Measurements from ENCODE around the gene CYP3A4. TPM values are rescaled to one million over a fixed set of nuclear protein-coding genes. Genes with fewer than 3 reads are reported as not detected.

CYP3A4 gene
- total RNA-seq, 4 donors from 2014 or later: not detected

GRCh38 chr7:99828811-99829210, 44.8 kb upstream of the CYP3A4 start:
- intact Hi-C loops (cut with DNase I): no loop called here

GRCh38 chr7:99827040-99827778, 43.2 kb upstream of the CYP3A4 start:
- Histone ChIP-seq H3K27ac (no peak overlapping the region), H3K27me3 (peaks cover 0 to 6% (median 0%) of the 10 kb centered on the region in 4 donors), H3K36me3 (no peaks in the 10 kb centered on the region), H3K4me1 (peaks cover 0 to 7% (median 0%) of the 10 kb centered on the region in 3 donors), H3K4me3 (no peak overlapping the region), H3K9me3 (no peaks in the 10 kb centered on the region)
- TF ChIP-seq POLR2A (IDR thresholded peaks at IDR 0.05) (no peak), CTCF (IDR thresholded peaks at IDR 0.05) (no peak)
- WGBS, 2 donors: 80 to 85% methylated on average over 2 of the region's 2 CpGs
- DNase-seq: no peak
- intact Hi-C loops (cut with DNase I): no loop called here

More at GRCh38 chr7:99828811-99829210, 44.8 kb upstream of the CYP3A4 start:
- Histone ChIP-seq H3K27me3 (peaks cover 0 to 6% (median 0%) of the 10 kb centered on the region in 4 donors), H3K4me1 (peaks cover 0 to 7% (median 0%) of the 10 kb centered on the region in 3 donors), H3K4me3 (no peak overlapping the region), H3K36me3 (no peaks in the 10 kb centered on the region), H3K27ac (peak overlapping the region in 1 of 4 donors; percentile 17), H3K9me3 (no peaks in the 10 kb centered on the region)
- TF ChIP-seq CTCF (IDR thresholded peaks at IDR 0.05) (no peak), POLR2A (IDR thresholded peaks at IDR 0.05) (no peak)
- no peak for DNase-seq

GRCh38 chr7:99825873-99826272, 41.9 kb upstream of the CYP3A4 start:
- TF ChIP-seq POLR2A (IDR thresholded peaks at IDR 0.05) (no peak), CTCF (IDR thresholded peaks at IDR 0.05) (no peak)
- Histone ChIP-seq H3K4me1 (peaks cover 0 to 7% (median 0%) of the 10 kb centered on the region in 3 donors), H3K4me3 (no peak overlapping the region), H3K36me3 (no peaks in the 10 kb centered on the region), H3K27me3 (peaks cover 0 to 6% (median 0%) of the 10 kb centered on the region in 4 donors), H3K9me3 (no peaks in the 10 kb centered on the region), H3K27ac (no peak overlapping the region)
- no peak for DNase-seq
- intact Hi-C loops (cut with DNase I): no loop called here

GRCh38 chr7:99825452-99825851, 41.5 kb upstream of the CYP3A4 start:
- Histone ChIP-seq H3K27me3 (peaks cover 0 to 6% (median 0%) of the 10 kb centered on the region in 4 donors), H3K4me3 (no peak overlapping the region), H3K27ac (no peak overlapping the region), H3K36me3 (no peaks in the 10 kb centered on the region), H3K9me3 (no peaks in the 10 kb centered on the region), H3K4me1 (peaks cover 0 to 7% (median 0%) of the 10 kb centered on the region in 3 donors)
- TF ChIP-seq POLR2A (IDR thresholded peaks at IDR 0.05): no peak
- no peak for TF ChIP-seq CTCF (IDR thresholded peaks at IDR 0.05)
- intact Hi-C loops (cut with DNase I): no loop called here
- 86 to 93% methylated on average over 1 of the region's 1 CpG for WGBS, 2 donors
- DNase-seq: no peak

- no peak for TF ChIP-seq POLR2A (IDR thresholded peaks at IDR 0.05)
- no peak for DNase-seq
- Histone ChIP-seq H3K9me3 (no peaks in the 10 kb centered on the region), H3K27me3 (no peaks in the 10 kb centered on the region), H3K4me3 (no peak overlapping the region), H3K4me1 (peaks cover 0 to 2% (median 0%) of the 10 kb centered on the region in 3 donors), H3K27ac (no peak overlapping the region), H3K36me3 (no peaks in the 10 kb centered on the region)
- 64 to 93% methylated on average over 1 to 3 of the region's 3 CpGs for whole genome bisulfite sequencing, 2 donors
- intact Hi-C loops (cut with DNase I): no loop called here
Measured at GRCh38 chr7:99824091-99824490, 40.1 kb upstream of the CYP3A4 start.

All from esophagus squamous epithelium (tissue), 5 donors.